GM06990 (cell line): ENCODE data around the gene GMPR2.
A peak's percentile ranks its signal among the peaks of the same experiment; 100 is the strongest.
"Not testable (repeated sequence)": the region's sequence is repeated elsewhere in the genome, so short reads cannot be mapped to it uniquely, and the experiment has no call there.

Experiments used
- DNase-seq: peaks from one replicate; pipeline ENCODE4 v3.0.0-alpha.2; 2011; ENCODE audit not compliant: insufficient read length; ENCODE audit errors: extremely low read depth
- H3K27me3 ChIP-seq: replicated peaks from 2 replicates; pipeline ENCODE4 v1.6.0; 2011; ENCODE audit warnings: low read length; ENCODE audit not compliant: control insufficient read depth, insufficient read depth
- H3K36me3 ChIP-seq: 2 replicates; pipeline ENCODE4 v1.5.1; 2011; ENCODE audit warnings: low read length; ENCODE audit not compliant: control insufficient read depth, insufficient read depth
- H3K4me3 ChIP-seq: replicated peaks from 2 replicates; pipeline ENCODE4 v1.5.1; 2011; ENCODE audit warnings: low read depth, mild to moderate bottlenecking, control low read depth, low read length
- CTCF ChIP-seq: IDR thresholded peaks from 2 replicates; pipeline ENCODE4 v1.5.1; 2011; ENCODE audit warnings: low read length, control low read depth, mild to moderate bottlenecking, inconsistent platforms; ENCODE audit not compliant: insufficient read depth, poor library complexity, severe bottlenecking

The GMPR2 gene

DNA sequence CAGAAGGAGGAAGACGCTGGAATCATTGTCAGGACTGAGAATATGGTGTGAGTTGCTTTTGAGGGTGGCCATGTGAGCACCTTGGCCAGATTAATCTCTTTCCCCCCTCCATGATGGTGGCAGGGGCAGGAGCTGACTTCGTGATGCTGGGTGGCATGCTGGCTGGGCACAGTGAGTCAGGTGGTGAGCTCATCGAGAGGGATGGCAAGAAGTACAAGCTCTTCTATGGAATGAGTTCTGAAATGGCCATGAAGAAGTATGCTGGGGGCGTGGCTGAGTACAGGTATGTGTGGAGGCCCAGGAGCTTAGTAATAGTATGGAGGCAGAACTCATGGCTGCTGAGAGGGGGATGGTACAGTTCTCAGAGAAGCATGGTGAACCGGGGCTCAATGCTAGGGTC, 5.4 kb downstream of the GMPR2 start:
- no peak for DNase-seq
- Histone ChIP-seq H3K27me3 (no peaks in the 10 kb centered on the region), H3K4me3 (no peak overlapping the region), H3K36me3 (peaks cover 46% of the 10 kb centered on the region)
- TF ChIP-seq CTCF, result no peak

DNA sequence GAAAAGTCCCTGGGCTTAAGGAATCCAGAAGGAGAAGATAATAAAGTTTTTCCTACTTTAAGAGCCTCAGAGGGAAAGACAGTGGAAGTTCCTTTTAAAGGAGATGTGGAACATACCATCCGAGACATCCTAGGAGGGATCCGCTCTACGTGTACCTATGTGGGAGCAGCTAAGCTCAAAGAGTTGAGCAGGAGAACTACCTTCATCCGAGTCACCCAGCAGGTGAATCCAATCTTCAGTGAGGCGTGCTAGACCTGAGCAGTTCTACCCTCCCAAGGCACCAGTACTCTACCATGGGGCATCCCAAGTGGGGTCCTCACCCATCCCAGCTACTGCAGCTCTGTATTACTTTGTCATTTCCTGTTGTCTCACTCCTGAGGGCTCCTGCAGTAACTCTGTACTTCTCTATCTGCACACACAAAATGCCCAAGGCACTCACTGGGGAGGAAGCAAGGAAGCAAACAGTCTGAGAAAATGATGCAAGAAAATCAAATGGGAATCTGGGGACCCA, 5.9 kb downstream of the GMPR2 start:
- peaks cover 46% of the 10 kb centered on the region for H3K36me3 ChIP-seq
- no peak overlapping the region for H3K4me3 ChIP-seq
- no peak for TF ChIP-seq CTCF
- no peak for DNase-seq
- no peaks in the 10 kb centered on the region for H3K27me3 ChIP-seq

- H3K36me3 ChIP-seq, result peaks cover 42% of the 10 kb centered on the region
- no peak for DNase-seq
- no peaks in the 10 kb centered on the region for H3K27me3 ChIP-seq
- no peak overlapping the region for H3K4me3 ChIP-seq
- no peak for TF ChIP-seq CTCF
Observed at GRCh38 chr14:24240110-24240918, 7.6 kb downstream of the GMPR2 start.

DNA sequence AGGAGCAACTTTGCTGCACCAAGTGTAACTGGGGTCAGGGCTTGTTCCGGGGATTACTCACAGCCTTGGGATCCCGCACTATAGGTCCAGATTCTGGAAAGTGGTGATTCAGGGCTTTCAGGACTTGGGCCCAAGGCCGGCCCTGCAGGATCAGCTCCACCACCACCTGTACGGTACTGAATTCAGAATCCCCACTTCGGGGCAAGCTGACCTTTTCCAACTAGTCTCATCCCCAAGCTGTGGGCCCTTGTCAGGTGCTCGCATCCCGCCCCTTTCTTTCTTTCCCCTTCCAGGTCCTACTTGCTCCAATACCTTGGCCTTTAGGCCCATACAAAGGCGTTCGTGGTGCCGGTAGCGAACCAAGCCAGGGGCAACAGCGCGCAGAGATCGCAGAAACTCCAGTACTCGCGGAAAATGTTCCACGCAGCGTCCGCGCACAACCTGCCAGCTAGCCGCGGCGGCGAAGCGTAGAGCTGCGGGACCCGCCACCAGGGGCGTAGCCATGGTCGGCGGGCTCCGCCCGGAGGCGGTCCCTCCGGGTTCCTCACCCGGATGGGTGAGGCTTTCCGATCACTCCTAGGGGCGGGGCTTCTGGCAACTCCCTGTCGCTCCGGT, 9.2 kb downstream of the GMPR2 start:
- peak; percentile 96 for DNase-seq
- H3K36me3 ChIP-seq, result peaks cover 32% of the 10 kb centered on the region
- no peaks in the 10 kb centered on the region for H3K27me3 ChIP-seq
- peak; percentile 25 for TF ChIP-seq CTCF
- H3K4me3 ChIP-seq, result peak overlapping the region; percentile 73

GRCh38 chr14:24243336-24243836, 10.7 kb downstream of the GMPR2 start:
- peaks cover 21% of the 10 kb centered on the region for H3K36me3 ChIP-seq
- TF ChIP-seq CTCF, result no peak
- H3K4me3 ChIP-seq, result peak overlapping the region; percentile 73
- DNase-seq, result peak; percentile 52
- H3K27me3 ChIP-seq, result no peaks in the 10 kb centered on the region

- not testable (repeated sequence) for DNase-seq
Observed at GRCh38 chr14:24245350-24245749, 12.6 kb downstream of the GMPR2 start.

More at GRCh38 chr14:24245350-24245749, 12.6 kb downstream of the GMPR2 start:
- not testable (repeated sequence) for H3K4me3 ChIP-seq, H3K36me3 ChIP-seq, H3K27me3 ChIP-seq
